ENCODE measurements around the gene ABCA7.

The ABCA7 gene

DNA sequence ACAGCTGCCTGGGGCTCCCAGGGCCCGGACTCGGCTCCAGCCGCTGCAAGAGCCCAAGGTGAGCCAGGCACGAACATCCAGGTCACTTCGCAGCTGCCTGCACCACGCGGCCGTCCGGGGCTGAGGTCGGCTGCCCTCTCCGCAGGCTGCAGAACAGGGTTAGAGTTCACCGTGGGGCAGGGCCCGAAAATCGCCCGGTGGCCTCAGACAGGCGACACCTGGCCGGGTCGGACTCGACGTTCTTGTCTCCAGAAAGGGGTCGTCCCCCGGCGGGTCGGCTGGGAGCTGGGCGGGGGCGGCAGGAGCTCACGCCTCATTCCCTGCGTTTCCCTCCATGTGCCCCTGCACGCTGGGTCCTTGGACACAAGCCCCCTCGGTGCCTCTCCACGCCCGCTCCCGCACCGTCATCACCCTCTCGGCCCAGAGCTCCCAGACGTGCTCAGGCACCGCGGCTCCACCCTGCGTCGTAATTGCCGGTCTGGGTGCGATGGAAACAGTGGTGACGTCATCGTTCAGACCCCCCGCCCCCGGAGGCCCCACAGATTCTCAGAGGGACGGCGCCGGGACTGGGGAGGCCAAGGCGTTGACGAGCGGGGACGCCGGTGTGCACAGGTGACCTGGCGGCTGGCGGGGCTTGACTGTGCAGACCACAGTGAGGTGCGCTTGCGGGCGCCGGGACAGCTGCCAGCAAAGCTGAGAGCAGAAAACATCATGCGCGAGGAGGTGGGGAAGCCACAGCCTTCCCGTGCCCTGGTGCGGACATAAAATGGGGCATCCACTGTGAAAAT lies 43.7 kb upstream of the ABCA7 start:
- Histone ChIP-seq H3K36me3 (replicated peaks) (peaks cover 26% of the 10 kb centered on the region), H3K27me3 (ENCODE audit: low read depth) (peaks cover 51% of the 10 kb centered on the region), H3K4me3 (peak overlapping the region; percentile 8), H3K4me1 (peaks cover 2% of the 10 kb centered on the region; the same call in 1 of the 2 replicates), H3K9me3 (no peaks in the 10 kb centered on the region)
- DNase-seq (ENCODE audit: low spot score in 2 of 2) = peak; percentile 17 to 67
- in situ Hi-C loops (cut with MboI; ENCODE audit: low sequenced_read_pairs) = no loop called here

- Histone ChIP-seq H3K9me3 (no peaks in the 10 kb centered on the region), H3K4me1 (peaks cover 5% of the 10 kb centered on the region), H3K4me3 (no peak overlapping the region), H3K27me3 (ENCODE audit: low read depth) (peaks cover 55% of the 10 kb centered on the region), H3K36me3 (replicated peaks) (peaks cover 16% of the 10 kb centered on the region)
- DNase-seq (ENCODE audit: low spot score in 2 of 2) = no peak
- in situ Hi-C loops (cut with MboI; ENCODE audit: low sequenced_read_pairs) = no loop called here
Observed at GRCh38 chr19:998064-998463, 41.8 kb upstream of the ABCA7 start.

- peaks cover 5% of the 10 kb centered on the region for H3K4me1 ChIP-seq
- in situ Hi-C loops (cut with MboI; ENCODE audit: low sequenced_read_pairs) = no loop called here
- DNase-seq (ENCODE audit: low spot score in 2 of 2) = no peak
Observed at GRCh38 chr19:999379-999719, 40.6 kb upstream of the ABCA7 start.

DNA sequence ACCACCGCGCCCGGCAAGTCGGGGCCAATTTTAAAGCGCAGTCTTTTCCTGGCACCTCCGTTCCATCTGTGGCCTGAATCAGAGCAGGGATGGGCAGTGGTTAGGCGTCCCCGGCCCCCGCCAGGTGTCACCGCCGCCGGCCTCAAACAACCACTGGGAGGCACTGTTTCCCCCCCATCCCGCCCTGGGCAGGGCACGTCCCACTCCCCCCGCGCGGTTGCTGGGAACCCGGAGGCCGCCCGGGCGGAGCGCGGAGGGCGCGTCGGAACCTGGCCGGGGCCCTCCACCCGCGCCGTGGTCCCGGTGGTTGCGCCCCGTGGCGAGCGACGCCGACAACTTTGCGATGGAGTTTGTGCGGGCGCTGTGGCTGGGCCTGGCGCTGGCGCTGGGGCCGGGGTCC lies 39.8 kb upstream of the ABCA7 start, which contains the start of gene GRIN3B:
Gene GRIN3B, plus strand, starts transcription at position 325 of the 400 bp plus-strand sequence. Its CDS starts 19 bp downstream, at position 344.
- in situ Hi-C loops (cut with MboI; ENCODE audit: low sequenced_read_pairs) = no loop called here
- peak; percentile 46 to 86 for DNase-seq (ENCODE audit: low spot score in 2 of 2)
- peaks cover 5% of the 10 kb centered on the region for H3K4me1 ChIP-seq
- H3K36me3 ChIP-seq (replicated peaks) = no peaks in the 10 kb centered on the region
- peak within 1 kb of the TSS; percentile 17 for H3K4me3 ChIP-seq
- H3K27me3 ChIP-seq (ENCODE audit: low read depth) = peaks cover 55% of the 10 kb centered on the region
- no peaks in the 10 kb centered on the region for H3K9me3 ChIP-seq

More at GRCh38 chr19:999379-999719, 40.6 kb upstream of the ABCA7 start:
- Histone ChIP-seq H3K9me3 (no peaks in the 10 kb centered on the region), H3K4me3 (no peak overlapping the region), H3K36me3 (replicated peaks) (peaks cover 3% of the 10 kb centered on the region), H3K27me3 (ENCODE audit: low read depth) (peaks cover 55% of the 10 kb centered on the region)

DNA sequence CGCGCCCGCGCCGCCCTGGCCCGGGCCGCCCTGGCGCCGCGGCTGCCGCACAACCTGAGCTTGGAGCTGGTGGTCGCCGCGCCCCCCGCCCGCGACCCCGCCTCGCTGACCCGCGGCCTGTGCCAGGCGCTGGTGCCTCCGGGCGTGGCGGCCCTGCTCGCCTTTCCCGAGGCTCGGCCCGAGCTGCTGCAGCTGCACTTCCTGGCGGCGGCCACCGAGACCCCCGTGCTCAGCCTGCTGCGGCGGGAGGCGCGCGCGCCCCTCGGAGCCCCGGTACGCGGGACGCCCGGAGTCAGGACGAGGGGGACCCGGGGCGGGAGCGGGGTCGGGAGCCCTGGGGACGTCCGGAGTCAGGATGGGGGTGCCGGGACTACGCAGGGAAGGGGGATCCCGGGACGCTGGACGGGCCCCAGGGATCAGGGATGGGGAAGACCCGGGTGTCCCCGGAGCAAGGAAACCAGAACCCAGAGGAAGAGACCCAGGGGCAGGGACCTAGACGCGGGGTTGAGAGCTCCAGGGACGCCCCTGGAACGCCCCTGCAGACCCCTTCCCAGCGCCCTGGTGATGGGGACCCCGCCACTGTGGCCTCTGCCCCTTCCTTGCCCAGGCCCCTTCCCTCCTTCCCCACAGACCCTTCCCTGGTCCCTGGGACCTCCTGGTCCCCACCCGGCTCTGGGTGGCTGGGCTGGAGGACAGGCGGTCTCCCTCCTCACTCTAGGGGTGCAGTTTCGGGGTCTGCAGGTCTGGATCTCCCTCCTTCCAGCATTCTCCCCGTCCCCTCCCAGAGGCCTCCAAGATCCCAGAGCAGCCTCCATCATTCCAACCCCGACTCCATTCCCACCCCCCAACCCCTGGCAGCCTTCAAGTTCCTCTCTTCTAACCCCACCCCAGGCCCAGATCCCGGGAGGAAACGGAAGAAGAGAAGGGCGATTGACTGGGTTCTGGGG lies 39.0 kb upstream of the ABCA7 start:
- peaks cover 5% of the 10 kb centered on the region for H3K4me1 ChIP-seq
- H3K27me3 ChIP-seq (ENCODE audit: low read depth) = peaks cover 54% of the 10 kb centered on the region
- no peak for DNase-seq (ENCODE audit: low spot score in 2 of 2)
- no peaks in the 10 kb centered on the region for H3K9me3 ChIP-seq
- H3K4me3 ChIP-seq = peak overlapping the region; percentile 17
- H3K36me3 ChIP-seq (replicated peaks) = no peaks in the 10 kb centered on the region
- in situ Hi-C loops (cut with MboI; ENCODE audit: low sequenced_read_pairs) = no loop called here

DNA sequence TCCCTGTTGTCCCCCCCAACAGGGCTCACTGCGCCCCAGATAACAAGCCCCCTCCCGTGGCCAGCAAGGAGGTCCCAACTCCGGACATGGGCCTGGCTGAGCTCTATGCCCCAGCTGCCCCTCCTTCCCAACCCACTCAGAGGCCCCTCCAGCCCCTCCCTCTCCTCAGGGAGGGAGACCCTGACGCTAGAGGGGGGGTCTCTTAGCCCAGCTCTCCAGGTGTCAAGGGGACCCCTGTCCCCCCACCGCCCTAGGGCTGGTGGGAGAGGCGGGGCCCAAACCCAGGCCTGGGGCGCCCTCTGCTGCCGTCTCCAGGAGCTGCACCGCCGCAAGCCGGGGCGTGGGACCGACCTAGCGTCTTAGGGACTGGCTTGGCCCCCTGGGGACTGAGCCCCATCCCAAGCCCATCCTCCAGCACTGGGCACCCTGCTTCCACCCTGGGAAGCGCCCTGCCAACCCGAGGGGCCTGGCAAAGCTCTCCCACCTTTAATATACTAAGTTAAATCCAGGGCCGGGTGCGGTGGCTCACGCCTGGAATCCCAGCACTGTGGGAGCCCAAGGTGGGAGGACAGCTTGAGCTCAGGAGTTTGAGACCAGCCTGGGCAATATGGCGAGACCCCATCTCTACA lies 38.3 kb upstream of the ABCA7 start:
- H3K36me3 ChIP-seq (replicated peaks) = no peaks in the 10 kb centered on the region
- H3K27me3 ChIP-seq (ENCODE audit: low read depth) = peaks cover 46% of the 10 kb centered on the region
- peak in 1 of 2 experiments; percentile 83 for DNase-seq (ENCODE audit: low spot score in 2 of 2)
- H3K4me1 ChIP-seq = peaks cover 3% of the 10 kb centered on the region
- H3K4me3 ChIP-seq = peak overlapping the region; percentile 17; the same call in 1 of the 2 replicates
- no peaks in the 10 kb centered on the region for H3K9me3 ChIP-seq
- in situ Hi-C loops (cut with MboI; ENCODE audit: low sequenced_read_pairs) = no loop called here

- peaks cover 37% of the 10 kb centered on the region for H3K27me3 ChIP-seq (ENCODE audit: low read depth)
- no peak for DNase-seq (ENCODE audit: low spot score in 2 of 2)
- in situ Hi-C loops (cut with MboI; ENCODE audit: low sequenced_read_pairs) = no loop called here
- H3K4me3 ChIP-seq = no peak overlapping the region
- H3K9me3 ChIP-seq = no peaks in the 10 kb centered on the region
- H3K36me3 ChIP-seq (replicated peaks) = no peaks in the 10 kb centered on the region
- H3K4me1 ChIP-seq = peaks cover 3% of the 10 kb centered on the region
Observed at GRCh38 chr19:1002600-1002999, 37.3 kb upstream of the ABCA7 start.

GRCh38 chr19:1003283-1003682 lies 36.6 kb upstream of the ABCA7 start:
- in situ Hi-C loops (cut with MboI; ENCODE audit: low sequenced_read_pairs) = no loop called here
- Histone ChIP-seq H3K4me3 (no peak overlapping the region), H3K36me3 (replicated peaks) (no peaks in the 10 kb centered on the region), H3K4me1 (peaks cover 3% of the 10 kb centered on the region), H3K27me3 (ENCODE audit: low read depth) (peaks cover 30% of the 10 kb centered on the region), H3K9me3 (no peaks in the 10 kb centered on the region)
- no peak for DNase-seq (ENCODE audit: low spot score in 2 of 2)

DNA sequence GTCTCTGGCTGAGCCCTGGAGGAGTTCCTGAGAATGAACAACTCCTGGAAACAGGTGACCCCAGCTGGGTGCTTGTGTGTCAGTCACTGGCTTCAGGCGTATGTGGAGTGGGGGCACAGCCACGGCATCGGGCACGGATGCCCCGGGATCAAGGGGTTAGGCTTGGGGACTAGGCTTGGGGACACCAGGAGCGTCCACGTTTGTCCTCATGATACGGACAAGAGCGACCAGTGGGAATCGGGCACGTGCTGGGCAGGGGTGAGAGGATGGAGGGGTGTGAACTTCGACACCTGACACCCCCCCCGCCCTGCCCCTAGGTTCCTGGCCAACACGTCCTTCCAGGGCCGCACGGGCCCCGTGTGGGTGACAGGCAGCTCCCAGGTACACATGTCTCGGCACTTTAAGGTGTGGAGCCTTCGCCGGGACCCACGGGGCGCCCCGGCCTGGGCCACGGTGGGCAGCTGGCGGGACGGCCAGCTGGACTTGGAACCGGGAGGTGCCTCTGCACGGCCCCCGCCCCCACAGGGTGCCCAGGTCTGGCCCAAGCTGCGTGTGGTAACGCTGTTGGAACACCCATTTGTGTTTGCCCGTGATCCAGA lies 35.6 kb upstream of the ABCA7 start:
- H3K4me3 ChIP-seq = no peak overlapping the region
- H3K36me3 ChIP-seq (replicated peaks) = no peaks in the 10 kb centered on the region
- no peaks in the 10 kb centered on the region for H3K9me3 ChIP-seq
- peaks cover 3% of the 10 kb centered on the region for H3K4me1 ChIP-seq
- H3K27me3 ChIP-seq (ENCODE audit: low read depth) = peaks cover 20% of the 10 kb centered on the region
- no peak for DNase-seq (ENCODE audit: low spot score in 2 of 2)
- in situ Hi-C loops (cut with MboI; ENCODE audit: low sequenced_read_pairs) = no loop called here

- H3K4me1 ChIP-seq = peaks cover 3% of the 10 kb centered on the region
- in situ Hi-C loops (cut with MboI; ENCODE audit: low sequenced_read_pairs) = no loop called here
Observed at GRCh38 chr19:1004803-1005664, 34.9 kb upstream of the ABCA7 start.

DNA sequence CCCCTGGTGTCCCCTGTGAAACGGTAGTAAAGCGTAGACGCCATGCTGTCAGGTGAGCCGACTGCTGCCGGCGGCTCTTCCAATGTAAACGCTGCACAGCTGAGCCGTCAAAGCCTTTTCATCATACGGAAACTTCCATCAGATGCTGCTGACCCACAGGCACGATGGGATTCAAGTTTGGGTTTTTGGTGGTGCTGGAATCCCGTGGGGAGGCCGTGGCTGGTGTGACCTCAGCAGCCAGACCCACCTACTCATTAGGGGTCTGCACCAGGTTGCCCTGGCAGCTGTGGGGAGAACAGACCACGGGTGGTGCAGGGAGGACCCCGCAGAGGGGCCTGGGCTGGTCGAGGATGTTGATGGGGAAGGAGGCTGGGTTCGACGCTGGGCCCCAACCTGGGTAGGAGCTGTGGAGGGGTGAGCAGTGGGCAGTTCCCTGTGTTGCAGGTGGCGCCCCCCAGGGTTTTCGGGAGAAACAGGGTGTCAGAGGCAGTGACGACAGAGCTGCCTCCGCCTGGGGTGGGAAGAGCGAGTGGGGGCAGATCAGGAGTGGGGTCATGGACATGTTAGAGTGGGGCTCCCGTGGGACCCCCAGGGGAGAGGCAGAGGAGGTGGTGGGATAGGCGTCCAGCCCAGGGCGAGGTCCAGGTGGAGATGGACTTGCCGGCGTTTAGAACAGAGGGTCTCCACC lies 33.1 kb upstream of the ABCA7 start:
- H3K4me1 ChIP-seq = no peaks in the 10 kb centered on the region
- H3K9me3 ChIP-seq = no peaks in the 10 kb centered on the region
- H3K27me3 ChIP-seq (ENCODE audit: low read depth) = no peaks in the 10 kb centered on the region
- peaks cover 20% of the 10 kb centered on the region for H3K36me3 ChIP-seq (replicated peaks)
- in situ Hi-C loops (cut with MboI; ENCODE audit: low sequenced_read_pairs) = no loop called here
- no peak for DNase-seq (ENCODE audit: low spot score in 2 of 2)
- no peak overlapping the region for H3K4me3 ChIP-seq

More at GRCh38 chr19:1004803-1005664, 34.9 kb upstream of the ABCA7 start:
- H3K4me3 ChIP-seq = no peak overlapping the region
- DNase-seq (ENCODE audit: low spot score in 2 of 2) = no peak
- no peaks in the 10 kb centered on the region for H3K9me3 ChIP-seq
- H3K27me3 ChIP-seq (ENCODE audit: low read depth) = peaks cover 12% of the 10 kb centered on the region
- H3K36me3 ChIP-seq (replicated peaks) = peaks cover 6% of the 10 kb centered on the region
